Measurements from ENCODE around the gene GIMAP8. TPM values are rescaled to one million over a fixed set of nuclear protein-coding genes. Genes with fewer than 3 reads are reported as not detected.

Gene GIMAP8
- total and polyA plus RNA-seq, 11 donors, result 11.3 to 36.0 (median 14.9) TPM

GRCh38 chr7:150458235-150458634 lies 7.8 kb downstream of the GIMAP8 start:
- H3K4me3 ChIP-seq, result no peak overlapping the region
- H3K4me1 ChIP-seq, result peaks cover 0 to 20% (median 0%) of the 10 kb centered on the region in 12 donors
- WGBS, 4 donors, result 92 to 96% (median 95%) methylated on average over 1 of the region's 1 CpG
- no peak overlapping the region for H3K27ac ChIP-seq
- DNase-seq (no peak), ATAC-seq (no peak)
- intact Hi-C loops (cut with DNase I), result loop anchor here in 1 of 10 donors (10.0 kb wide), 1 partner anchor 277 kb away; the partner anchor contains the start of gene GIMAP5
- H3K27me3 ChIP-seq, result no peaks in the 10 kb centered on the region
- TF ChIP-seq POLR2A (IDR thresholded peaks at IDR 0.05) (no peak), CTCF (IDR thresholded peaks at IDR 0.05) (no peak)
- H3K9me3 ChIP-seq, result peaks cover 0 to 45% (median 22%) of the 10 kb centered on the region in 12 donors
- peaks cover 0 to 47% (median 0%) of the 10 kb centered on the region in 9 donors for H3K36me3 ChIP-seq

- peaks cover 0 to 49% (median 24%) of the 10 kb centered on the region in 12 donors for H3K9me3 ChIP-seq
- 74 to 100% (median 91%) methylated on average over 1 of the region's 1 CpG for WGBS, 4 donors
- H3K4me3 ChIP-seq, result no peak overlapping the region
- no peak overlapping the region for H3K27ac ChIP-seq
- peaks cover 0 to 20% (median 0%) of the 10 kb centered on the region in 12 donors for H3K4me1 ChIP-seq
- intact Hi-C loops (cut with DNase I), result loop anchor here in 1 of 10 donors (10.0 kb wide), 1 partner anchor 276 kb away; the partner anchor contains the start of gene GIMAP5
- TF ChIP-seq POLR2A (IDR thresholded peaks at IDR 0.05) (no peak), CTCF (IDR thresholded peaks at IDR 0.05) (no peak)
- no peaks in the 10 kb centered on the region for H3K27me3 ChIP-seq
- no peak for DNase-seq
- peaks cover 0 to 47% (median 0%) of the 10 kb centered on the region in 9 donors for H3K36me3 ChIP-seq
- ATAC-seq, result no peak
Measured at GRCh38 chr7:150458756-150459155, 8.3 kb downstream of the GIMAP8 start.

GRCh38 chr7:150461520-150461919 lies 11.1 kb downstream of the GIMAP8 start:
- Histone ChIP-seq H3K4me3 (no peak overlapping the region), H3K9me3 (peaks cover 0 to 41% (median 24%) of the 10 kb centered on the region in 12 donors), H3K36me3 (peaks cover 0 to 37% (median 0%) of the 10 kb centered on the region in 9 donors), H3K27me3 (no peaks in the 10 kb centered on the region), H3K27ac (no peak overlapping the region), H3K4me1 (peaks cover 0 to 38% (median 0%) of the 10 kb centered on the region in 12 donors)
- 95 to 99% (median 97%) methylated on average over 1 of the region's 1 CpG for WGBS, 4 donors
- no peak for ATAC-seq
- TF ChIP-seq CTCF (IDR thresholded peaks at IDR 0.05) (no peak), POLR2A (IDR thresholded peaks at IDR 0.05) (no peak)
- DNase-seq, result no peak
- intact Hi-C loops (cut with DNase I), result no loop called here

- intact Hi-C loops (cut with DNase I), result no loop called here
Measured at GRCh38 chr7:150462413-150462812, 12.0 kb downstream of the GIMAP8 start.

More at GRCh38 chr7:150462413-150462812, 12.0 kb downstream of the GIMAP8 start:
- Histone ChIP-seq H3K36me3 (peaks cover 0 to 40% (median 8%) of the 10 kb centered on the region in 9 donors), H3K9me3 (peaks cover 0 to 35% (median 24%) of the 10 kb centered on the region in 12 donors), H3K4me3 (no peak overlapping the region), H3K4me1 (peaks cover 0 to 41% (median 0%) of the 10 kb centered on the region in 12 donors), H3K27me3 (no peaks in the 10 kb centered on the region), H3K27ac (no peak overlapping the region)
- no peak for DNase-seq
- no peak for TF ChIP-seq POLR2A (IDR thresholded peaks at IDR 0.05)
- no peak for TF ChIP-seq CTCF (IDR thresholded peaks at IDR 0.05)
- ATAC-seq, result no peak

All from heart left ventricle (tissue), 16 donors.